ENCODE results near the gene ATP2B3. TPM values are rescaled to one million over a fixed set of nuclear protein-coding genes. Genes with fewer than 3 reads are reported as not detected.
A peak's percentile ranks its signal among the peaks of the same experiment; 100 is the strongest.

ATP2B3 gene
- polyA plus RNA-seq, 3 donors = 0.17 to 0.32 (median 0.24) TPM

DNA sequence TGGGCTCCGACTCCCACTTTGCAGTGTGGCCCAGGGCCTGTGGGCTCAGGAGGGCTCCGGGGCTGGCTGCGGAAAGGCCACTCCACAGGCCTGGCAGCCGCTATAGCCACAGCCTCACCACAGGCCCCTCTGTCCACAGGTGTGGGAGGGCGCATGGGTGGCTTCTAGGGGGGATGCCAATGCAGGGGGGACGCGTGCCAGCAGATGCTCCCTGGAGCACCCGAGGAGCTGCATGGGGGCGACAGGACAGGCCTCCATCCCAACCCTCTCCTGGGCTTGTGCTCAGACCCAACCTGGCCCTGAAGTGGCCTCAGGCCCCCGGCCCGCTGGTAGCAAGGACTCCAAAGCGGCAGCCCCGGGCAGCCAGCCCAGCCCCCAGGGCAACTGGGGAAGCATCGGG lies 14.6 kb upstream of the ATP2B3 start:
- DNase-seq (ENCODE audit: extremely low read depth in 1 of 11, low read depth in 9 of 11, low spot score in 4 of 11) = no peak

DNA sequence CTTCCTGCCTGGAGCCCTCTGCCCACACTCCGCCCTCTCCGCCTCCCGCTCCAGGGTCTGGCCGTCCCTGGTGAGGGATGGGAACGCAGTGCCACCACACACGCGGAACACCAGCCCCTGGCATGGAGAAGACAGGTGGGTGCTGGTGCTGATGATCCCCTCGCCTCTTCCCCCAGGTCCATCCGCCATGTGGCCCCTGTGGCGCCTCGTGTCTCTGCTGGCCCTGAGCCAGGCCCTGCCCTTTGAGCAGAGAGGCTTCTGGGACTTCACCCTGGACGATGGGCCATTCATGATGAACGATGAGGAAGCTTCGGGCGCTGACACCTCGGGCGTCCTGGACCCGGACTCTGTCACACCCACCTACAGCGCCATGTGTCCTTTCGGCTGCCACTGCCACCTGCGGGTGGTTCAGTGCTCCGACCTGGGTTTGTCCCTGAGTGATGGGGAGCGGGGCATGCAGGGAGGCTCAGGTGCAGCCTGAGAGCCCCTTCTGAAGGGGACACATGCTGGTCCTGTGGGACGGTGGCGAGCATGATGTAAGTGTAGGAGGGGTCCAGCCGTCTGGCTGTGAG lies 12.9 kb upstream of the ATP2B3 start:
- no peak for DNase-seq (ENCODE audit: extremely low read depth in 1 of 11, low read depth in 9 of 11, low spot score in 4 of 11)

DNA sequence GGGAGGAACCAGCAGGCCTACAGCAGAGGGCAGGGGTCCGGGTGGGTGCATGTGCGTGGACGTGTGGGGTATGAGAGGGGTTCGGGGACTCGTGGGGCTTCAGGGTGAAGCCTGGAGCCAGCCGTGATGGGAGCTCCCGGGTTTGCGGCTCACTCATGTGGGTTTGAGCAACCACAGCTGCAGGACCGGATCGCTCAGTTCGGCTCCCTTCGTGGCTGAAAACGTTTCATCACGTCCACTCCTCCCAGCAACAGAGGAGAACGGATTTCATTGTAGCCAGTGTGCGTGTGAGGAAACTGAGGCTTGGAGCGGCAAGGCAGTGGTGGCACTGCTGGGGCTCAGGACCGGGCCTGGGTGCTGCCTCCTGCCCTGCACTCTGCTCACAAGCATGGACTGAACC lies 12.1 kb upstream of the ATP2B3 start:
- DNase-seq (ENCODE audit: extremely low read depth in 1 of 11, low read depth in 9 of 11, low spot score in 4 of 11) = no peak

DNA sequence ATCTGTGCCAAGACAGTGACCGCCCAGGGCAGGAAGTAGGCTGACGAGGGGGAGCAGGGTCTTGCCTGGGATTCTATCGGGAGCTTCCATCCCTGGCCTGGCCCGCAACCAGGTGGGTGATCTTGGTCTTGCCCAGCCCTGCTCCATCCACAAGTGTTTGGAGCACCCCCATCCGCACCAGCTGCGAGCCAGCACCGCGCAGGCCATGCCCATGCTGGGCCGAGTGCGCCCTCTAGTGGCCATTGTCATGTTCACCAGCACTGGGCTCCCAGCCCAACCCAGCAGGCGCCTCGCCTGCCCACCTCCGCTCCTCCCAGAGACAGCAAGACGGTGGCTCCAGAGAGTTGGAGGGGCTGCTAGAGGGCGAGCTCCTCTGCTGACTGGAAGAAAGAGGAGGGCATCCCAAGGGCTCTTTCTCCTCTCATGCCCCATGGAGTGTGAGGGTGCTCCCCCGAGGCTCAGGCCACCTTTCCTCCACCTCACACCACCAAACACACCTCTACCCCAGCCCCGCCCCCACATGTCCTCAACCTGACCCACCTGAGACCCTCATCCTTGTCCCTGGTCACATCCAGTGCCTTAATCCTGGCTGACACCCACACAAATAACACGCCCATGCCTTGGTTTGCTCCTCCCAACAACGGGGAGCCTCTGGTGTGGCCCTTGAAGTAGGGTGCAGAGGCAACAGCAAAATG lies 9.8 kb upstream of the ATP2B3 start:
- peak in 6 of 11 donors; percentile 51 to 65 (median 61) for DNase-seq (ENCODE audit: extremely low read depth in 1 of 11, low read depth in 9 of 11, low spot score in 4 of 11)

DNA sequence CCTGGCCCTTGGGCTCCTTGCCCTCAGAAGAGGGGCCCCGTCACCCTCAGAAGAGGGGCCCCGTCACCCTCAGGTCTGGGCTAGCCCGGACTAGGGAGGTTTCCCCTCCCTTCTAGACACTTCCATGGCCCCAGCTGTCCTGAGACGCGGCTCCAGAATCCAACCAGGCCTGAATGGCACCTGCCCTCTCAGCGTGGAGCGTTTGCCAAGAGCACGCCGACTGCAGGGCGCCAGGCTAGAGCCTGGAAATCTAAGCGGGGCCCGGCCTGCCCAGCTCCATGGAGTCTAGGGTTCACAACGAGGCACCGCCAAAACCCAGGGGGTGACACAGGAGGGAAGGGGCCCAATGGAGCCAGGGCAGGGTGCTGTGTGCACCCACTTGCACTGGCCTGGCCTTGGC lies 7.8 kb upstream of the ATP2B3 start:
- DNase-seq (ENCODE audit: extremely low read depth in 1 of 11, low read depth in 9 of 11, low spot score in 4 of 11) = no peak

DNA sequence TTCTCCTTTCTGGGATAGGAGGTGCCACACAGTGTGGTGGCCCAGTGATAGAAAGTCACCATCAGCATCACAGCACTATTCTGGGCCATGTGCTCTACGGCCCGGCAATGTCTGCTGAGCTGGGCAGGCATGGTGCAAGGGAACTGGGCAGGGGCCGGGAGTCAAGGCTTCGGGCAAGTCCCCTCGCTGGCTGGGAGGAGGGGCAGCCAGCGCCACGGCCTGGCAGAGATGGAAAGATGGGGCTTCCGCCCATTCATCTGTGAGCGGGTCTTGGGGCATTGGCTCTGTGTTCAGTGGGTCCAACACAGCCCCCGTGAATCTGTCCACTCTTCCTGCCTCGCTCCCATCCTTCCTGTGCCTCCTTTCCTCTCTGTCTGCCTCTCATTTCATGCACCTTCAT lies 7.1 kb upstream of the ATP2B3 start:
- no peak for DNase-seq (ENCODE audit: extremely low read depth in 1 of 11, low read depth in 9 of 11, low spot score in 4 of 11)

DNA sequence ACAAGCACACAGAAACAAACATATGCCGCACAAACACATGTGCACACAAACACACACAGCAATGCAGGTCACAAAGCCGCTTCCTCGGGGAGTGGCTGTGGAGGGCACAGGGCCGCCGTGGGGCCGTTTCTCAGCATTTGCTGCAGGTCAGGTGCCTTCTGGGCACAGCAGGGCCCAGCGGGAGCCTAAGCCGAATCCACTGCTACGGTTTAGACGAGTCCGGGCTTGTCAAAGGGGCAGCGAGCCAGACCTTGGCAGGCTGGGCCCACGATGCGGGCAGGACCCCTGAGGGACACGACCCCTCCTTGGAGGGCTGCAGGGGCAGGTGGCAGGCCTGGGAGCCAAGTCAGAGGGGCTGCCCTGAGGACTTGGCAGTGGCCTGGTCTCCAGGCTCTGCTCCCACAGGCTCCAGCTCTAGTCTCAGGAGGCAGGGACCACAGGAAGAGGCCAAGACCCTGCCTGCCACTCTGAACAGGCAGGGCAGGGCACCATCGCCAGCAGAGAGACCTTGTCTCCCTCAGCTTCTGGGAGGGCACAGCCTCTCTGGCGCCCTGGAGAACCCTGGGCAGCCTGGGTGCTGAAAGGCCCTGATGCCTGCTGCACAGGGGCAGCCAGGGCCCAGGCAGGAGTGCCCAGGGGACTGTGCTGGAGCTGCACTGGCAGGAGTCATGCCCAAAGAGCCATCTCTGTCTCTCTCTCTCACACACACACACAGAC lies 5.5 kb upstream of the ATP2B3 start:
- DNase-seq (ENCODE audit: extremely low read depth in 1 of 11, low read depth in 9 of 11, low spot score in 4 of 11) = no peak

DNA sequence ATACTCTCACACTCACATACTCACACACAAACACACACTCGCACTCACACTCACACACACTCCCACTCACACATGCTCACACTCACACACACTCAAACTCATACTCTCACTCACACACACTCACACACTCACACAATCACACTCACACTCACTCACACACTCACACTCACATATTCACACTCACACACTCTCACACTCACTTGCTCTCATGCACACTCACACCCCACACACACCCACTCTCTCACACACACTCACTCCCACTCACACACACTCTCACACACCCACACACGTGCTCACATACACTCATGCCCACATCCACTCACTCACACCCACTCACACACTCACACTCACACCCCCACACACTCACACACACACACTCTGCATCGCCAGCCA lies 4.9 kb upstream of the ATP2B3 start:
- DNase-seq (ENCODE audit: extremely low read depth in 1 of 11, low read depth in 9 of 11, low spot score in 4 of 11) = no peak

DNA sequence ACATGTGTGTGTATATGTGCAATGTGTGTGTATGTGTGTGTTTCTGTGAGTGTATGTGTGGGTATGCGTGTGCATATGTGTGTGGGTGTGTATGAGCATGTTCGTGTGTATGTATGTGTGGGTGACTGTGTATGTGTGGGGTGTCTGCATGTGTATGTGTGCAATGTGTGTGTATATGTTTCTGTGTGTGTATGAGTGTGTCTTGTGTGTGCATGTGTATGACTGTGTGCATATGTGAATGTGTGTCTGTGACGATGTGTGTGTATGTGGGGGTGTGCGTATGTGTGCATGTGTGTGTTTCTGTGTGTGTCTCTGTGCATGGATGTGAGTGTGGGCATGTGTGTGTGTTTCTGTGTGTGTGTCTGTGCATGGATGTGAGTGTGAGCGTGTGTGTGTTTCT lies 4.2 kb upstream of the ATP2B3 start:
- no peak for DNase-seq (ENCODE audit: extremely low read depth in 1 of 11, low read depth in 9 of 11, low spot score in 4 of 11)

DNA sequence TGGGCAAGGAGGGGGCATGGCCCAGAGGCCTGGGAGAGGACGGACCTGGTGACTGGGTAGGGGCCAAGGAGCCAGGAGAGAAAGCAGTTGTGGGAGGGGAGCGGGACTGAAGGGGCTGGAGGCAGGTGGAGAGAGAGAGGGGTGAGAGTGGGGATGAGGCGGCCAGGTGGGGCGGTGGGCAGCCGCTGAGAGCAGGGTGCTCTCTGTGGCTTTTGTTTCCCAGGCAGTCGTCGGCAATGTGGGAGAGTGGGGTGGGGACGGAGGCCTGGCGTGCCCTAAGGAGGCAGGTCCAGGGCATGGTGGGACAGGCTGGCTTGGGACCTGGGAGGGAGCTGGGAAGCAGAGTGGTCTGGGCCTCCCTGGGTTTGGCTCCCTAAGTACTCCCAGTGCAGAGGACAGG lies 3.2 kb upstream of the ATP2B3 start:
- DNase-seq (ENCODE audit: extremely low read depth in 1 of 11, low read depth in 9 of 11, low spot score in 4 of 11) = no peak

DNA sequence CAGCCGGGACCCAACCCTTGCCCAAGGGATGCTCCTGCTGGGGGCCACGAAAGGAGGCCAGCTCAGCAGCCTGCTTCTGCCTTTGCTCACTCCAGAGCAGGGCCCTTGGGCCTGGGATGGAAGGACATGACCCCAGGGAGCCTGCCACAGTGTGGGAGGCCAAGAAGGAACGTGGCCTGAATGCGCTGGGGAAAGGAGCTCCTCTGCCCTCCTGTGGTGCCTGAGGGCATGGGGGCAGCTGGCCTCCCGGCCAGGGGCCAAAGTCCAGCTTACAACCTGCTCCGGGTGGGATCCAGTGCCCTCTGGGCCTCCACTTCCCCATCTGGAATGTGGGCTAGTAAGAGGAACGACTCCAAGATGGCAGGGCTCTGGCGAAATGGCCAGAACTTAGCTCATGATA lies 2.0 kb upstream of the ATP2B3 start:
- no peak for DNase-seq (ENCODE audit: extremely low read depth in 1 of 11, low read depth in 9 of 11, low spot score in 4 of 11)

DNA sequence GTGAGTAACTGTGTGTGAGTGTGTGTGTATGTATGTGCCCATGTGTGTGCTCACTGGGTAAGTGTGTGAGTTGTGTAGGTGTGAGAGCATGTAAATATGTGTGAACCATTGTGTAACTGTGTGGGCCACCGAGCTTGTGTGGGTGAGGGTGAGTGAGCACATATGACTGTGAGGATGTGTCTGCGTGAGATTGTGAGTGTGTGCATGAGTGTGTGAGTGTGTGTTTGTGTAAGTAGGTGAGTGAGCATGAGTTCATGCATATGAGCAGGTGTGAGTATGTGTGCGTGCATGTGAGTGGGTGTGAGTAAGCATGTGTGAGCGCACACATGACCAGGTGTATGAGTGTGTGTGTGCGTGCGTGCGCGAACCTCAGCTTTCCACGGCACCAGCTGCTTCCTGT lies 1.4 kb upstream of the ATP2B3 start:
- DNase-seq (ENCODE audit: extremely low read depth in 1 of 11, low read depth in 9 of 11, low spot score in 4 of 11) = no peak

DNA sequence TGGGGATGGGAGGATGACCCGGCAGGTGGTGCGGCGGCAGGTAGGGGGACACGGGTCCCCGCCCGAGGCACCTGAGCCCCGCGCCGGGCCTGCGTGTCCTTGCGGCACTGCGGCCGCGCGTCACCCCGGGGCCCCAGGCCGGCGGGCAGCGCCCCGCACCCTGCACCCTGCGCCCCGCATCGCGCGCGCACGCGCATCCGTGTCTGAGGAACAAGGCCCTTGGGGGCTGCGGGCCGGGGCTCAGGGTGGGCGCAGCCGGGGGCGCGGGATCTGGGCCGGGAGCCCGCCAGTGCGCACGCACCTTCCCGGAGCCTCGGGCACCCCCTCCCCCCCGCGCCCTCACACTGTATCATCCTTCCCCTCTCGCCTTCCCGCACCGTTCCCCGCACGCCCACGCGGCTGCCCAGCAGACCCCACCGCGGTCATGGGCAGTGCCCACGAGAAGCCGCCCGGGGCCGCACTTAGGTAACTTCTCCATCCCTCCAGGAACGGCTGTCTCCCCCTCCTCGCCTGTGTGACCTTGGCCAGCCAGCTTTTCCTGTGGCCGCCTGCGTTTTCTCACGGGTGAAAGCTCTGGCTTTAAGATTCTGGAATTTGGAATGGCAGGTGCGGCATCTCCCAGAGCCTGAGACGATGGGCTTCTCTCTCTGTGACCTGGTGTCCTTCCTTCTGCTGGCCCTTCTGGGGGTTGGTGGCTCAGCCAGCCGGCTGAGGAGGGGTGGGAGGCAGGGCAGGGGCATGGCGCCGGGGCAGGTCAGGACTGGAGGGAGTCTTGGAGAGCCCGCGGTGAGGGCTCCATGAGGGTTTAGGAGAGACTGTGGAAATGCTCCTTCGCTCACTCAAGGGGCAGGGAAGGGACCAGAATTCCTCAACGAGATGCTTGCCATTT lies 748 bp downstream of the ATP2B3 start:
- no peak for DNase-seq (ENCODE audit: extremely low read depth in 1 of 11, low read depth in 9 of 11, low spot score in 4 of 11)

DNA sequence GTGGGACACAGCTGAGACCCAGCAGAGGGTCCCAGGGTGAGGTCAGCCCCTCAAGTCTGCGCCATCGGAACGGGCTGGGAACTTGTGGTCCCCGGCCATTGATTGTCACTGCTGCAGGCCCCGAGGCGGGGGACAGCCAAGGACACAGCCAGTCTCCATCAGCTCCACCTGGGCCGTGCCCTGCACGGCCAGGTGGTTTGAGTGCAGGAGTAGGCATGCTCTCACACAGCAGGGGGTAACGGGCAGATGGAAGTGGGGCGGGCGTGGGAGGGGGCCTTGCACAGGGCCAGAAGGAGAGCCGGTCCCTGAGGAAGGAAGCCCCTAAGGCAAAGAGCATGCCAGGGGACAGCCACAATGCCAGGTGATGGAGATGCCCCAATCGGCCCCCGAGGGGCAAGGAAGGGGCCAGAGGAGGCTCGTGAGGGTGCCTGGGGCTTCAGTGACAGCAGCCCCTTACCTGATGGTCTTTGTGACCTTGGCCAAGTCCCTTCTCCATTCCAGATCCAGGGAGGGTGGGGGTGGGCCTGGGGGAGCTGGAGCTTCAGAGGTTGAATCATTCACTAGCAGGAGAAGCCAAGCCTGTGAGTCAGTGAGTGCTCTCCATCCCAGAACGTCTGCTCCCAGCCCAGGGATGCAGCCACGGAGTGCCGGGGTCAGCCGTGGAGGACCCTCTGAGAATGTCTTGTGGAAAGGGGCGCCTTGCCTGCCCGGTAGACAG lies 2.3 kb downstream of the ATP2B3 start:
- no peak for DNase-seq (ENCODE audit: extremely low read depth in 1 of 11, low read depth in 9 of 11, low spot score in 4 of 11)

DNA sequence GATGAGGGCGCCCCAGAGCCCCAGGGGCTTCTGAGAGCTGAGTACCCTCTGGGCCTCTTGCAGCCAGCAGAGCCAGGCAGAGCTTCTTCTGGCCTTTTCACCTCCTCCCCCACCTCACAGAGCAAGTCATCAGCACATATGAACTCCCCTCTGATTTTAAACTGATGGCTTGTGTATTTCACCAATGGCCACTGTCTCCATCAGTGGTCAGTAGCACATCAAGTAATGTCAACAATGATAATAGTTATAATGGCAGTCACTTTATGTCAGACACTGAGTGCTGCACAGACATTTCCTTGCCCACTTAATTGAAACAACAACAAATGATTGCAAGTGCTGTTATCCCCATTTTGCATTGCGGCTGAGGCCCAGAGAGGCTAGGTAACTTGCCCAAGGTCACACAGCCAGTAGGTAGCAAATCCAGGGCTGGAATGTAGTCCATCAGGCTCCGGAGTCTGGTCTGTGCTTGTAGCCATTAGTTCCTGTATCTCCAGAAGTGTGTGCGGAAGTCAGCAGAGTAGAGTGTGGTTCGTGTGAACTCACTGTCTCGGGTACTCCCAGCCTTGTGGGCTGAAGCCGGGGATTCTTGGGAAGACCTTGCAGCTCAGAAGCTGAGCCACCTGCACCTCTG lies 3.0 kb downstream of the ATP2B3 start:
- DNase-seq (ENCODE audit: extremely low read depth in 1 of 11, low read depth in 9 of 11, low spot score in 4 of 11) = no peak

DNA sequence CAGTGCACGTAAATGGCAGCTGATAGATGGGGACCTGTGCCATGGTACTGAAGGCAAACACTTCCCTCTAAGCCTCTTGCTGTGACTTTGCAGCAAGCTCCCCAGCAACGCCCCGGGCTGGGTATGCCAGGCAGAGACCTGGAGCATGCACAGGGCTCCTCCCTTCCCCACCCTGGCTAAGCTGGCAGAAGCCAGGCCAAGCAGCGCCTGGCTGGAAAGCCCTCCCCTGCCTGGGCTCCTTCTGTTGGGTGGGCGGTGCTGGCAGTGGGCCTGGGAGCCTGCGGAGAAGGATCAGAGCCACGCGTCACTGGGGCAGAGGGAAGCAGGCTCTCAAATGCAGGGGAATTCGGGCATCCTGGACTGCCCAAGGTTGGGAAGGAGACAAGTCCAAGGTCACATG lies 3.6 kb downstream of the ATP2B3 start:
- DNase-seq (ENCODE audit: extremely low read depth in 1 of 11, low read depth in 9 of 11, low spot score in 4 of 11) = no peak

DNA sequence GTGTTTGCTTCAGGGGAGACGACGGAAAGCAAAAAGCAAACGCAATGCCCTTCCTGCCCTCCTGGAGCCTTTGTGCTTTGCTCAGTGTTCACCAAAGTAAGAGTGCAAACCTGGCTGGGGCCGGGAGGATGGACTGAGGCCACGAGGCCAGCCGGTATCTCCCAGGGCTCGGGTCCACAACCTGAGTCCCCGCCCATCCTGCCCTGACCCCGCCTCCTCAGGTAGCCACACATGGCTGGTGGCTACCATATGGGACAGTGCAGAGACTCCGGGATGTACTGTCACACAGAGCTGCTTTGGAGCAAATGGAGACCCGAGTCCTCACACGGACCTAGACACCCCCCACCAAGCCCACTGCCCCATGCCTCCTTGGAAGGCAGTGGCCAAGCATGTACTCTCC lies 4.8 kb downstream of the ATP2B3 start:
- DNase-seq (ENCODE audit: extremely low read depth in 1 of 11, low read depth in 9 of 11, low spot score in 4 of 11) = no peak

DNA sequence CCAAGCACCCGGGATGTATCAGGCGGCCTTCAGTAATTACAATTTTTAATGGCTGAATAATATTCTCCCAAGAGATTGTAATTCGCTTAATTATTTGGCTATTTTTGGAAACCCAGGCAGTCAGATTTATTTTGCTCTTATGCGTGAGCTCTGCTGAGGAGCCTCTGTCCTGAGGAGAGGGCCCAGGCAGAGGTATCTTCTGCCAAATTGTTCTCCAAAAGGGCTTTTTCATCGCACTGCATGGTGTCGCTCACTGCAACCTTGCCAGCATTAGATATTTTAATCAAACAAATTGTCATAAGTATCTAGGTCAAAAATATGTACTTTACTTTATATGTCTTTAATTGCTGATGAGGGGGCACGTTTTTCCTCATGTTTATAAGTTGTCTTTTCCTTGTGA lies 5.8 kb downstream of the ATP2B3 start:
- DNase-seq (ENCODE audit: extremely low read depth in 1 of 11, low read depth in 9 of 11, low spot score in 4 of 11) = no peak

DNA sequence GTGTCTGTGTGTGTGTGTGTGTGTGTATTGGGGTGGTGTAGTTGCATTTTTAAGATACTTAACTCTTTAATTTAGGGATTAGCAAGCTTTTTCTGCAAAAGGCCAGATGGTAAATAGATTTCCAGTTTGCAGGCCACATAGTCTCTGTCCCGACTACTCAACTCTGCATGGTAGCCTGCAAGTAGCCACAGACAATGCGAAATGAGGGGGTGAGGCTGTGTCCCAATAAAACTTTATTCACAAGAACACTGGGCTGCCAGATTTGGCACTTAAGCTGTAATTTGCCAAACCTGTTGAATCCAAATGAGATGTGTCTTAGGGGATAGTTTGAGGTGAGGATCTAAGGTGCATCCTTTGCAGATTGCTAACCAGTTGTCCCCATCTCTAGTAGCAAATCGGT lies 6.8 kb downstream of the ATP2B3 start:
- no peak for DNase-seq (ENCODE audit: extremely low read depth in 1 of 11, low read depth in 9 of 11, low spot score in 4 of 11)
